Esophagus (tissue), 2 donors: ENCODE results near the gene TMPRSS7. TPM values are rescaled to one million over a fixed set of nuclear protein-coding genes. Genes with fewer than 3 reads are reported as not detected.

Experiments
- H3K27ac ChIP-seq, 2 donors: one replicate each; pipeline ENCODE4 v1.5.1; 2013; ENCODE audit warnings: low read depth in 2 of 2, mild to moderate bottlenecking in 2 of 2, inconsistent platforms in 1 of 2, low read length in 1 of 2, moderate library complexity in 1 of 2
- H3K27me3 ChIP-seq, 2 donors: one replicate each; pipeline ENCODE4 v1.6.1; 2013; ENCODE audit warnings: low read length in 2 of 2, control low read depth in 1 of 2, mild to moderate bottlenecking in 1 of 2; ENCODE audit not compliant: insufficient read depth in 2 of 2, control insufficient read depth in 1 of 2
- H3K36me3 ChIP-seq, 2 donors: one replicate each; pipeline ENCODE4 v1.6.1; 2013; ENCODE audit warnings: low read length in 1 of 2; ENCODE audit not compliant: control insufficient read depth in 2 of 2, insufficient read depth in 2 of 2
- H3K4me1 ChIP-seq, 2 donors: one replicate each; pipeline ENCODE4 v1.6.1; 2013; ENCODE audit warnings: low read length in 1 of 2; ENCODE audit not compliant: control insufficient read depth in 2 of 2, insufficient read depth in 2 of 2
- H3K4me3 ChIP-seq, 2 donors: one replicate each; pipeline ENCODE4 v1.5.1; 2013; ENCODE audit warnings: low read length in 2 of 2, mild to moderate bottlenecking in 2 of 2, low read depth in 1 of 2, moderate library complexity in 1 of 2
- H3K9me3 ChIP-seq, 2 donors: one replicate each; pipeline ENCODE4 v1.6.1; 2013; ENCODE audit warnings: mild to moderate bottlenecking in 2 of 2, low read depth in 1 of 2, low read length in 1 of 2, moderate library complexity in 1 of 2; ENCODE audit not compliant: control insufficient read depth in 2 of 2, insufficient read depth in 1 of 2
- WGBS, 2 donors: extraction: QIAGEN DNeasy Blood & Tissue Kit; methylation state at CpG; one replicate each; pipeline ENCODE4 v1.1.7; 2013; 5-methylcytosine and 5-hydroxymethylcytosine counted together
- polyA plus RNA-seq, 2 donors: library from polyadenylated mRNA; stranded (reverse); fragments of 200-250 nt; gene quantifications; one replicate each; pipeline ENCODE4 v1.2.3, GENCODE V29; 2013
- donor health status: healthy with polysubstance abuse.
- donor health status: Bipolar disorder and iron deficiency.

TMPRSS7 gene
- polyA plus RNA-seq, 2 donors = 0.01 TPM; not detected in 1

DNA sequence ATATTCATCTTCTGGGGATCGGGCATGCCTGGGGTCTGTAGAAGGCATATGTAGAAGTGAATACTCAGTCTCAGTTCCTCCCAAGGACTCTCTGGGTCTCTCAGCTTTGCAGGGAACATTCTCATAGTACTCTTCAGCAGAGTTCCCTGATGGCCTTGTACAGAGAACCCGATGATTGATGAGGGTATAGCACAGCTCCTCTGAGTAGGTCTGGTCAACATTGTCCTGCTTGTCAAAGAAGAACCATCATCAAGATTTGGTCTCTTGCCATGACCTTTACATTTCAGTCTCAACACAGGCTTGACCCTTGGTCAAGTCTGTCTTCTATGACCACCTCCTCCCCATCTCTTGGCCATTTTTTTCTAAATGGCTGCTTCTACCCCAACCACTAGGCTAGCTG is 89.0 kb downstream of the TMPRSS7 start:
- 89 to 95% methylated on average over 2 of the region's 2 CpGs for WGBS, 2 donors
- Histone ChIP-seq H3K27me3 (no peaks in the 10 kb centered on the region), H3K4me1 (no peaks in the 10 kb centered on the region), H3K4me3 (no peak overlapping the region), H3K27ac (no peak overlapping the region), H3K36me3 (no peaks in the 10 kb centered on the region), H3K9me3 (no peaks in the 10 kb centered on the region)

- 77 to 85% methylated on average over 5 of the region's 5 CpGs for WGBS, 2 donors
- Histone ChIP-seq H3K4me3 (no peak overlapping the region), H3K36me3 (no peaks in the 10 kb centered on the region), H3K27me3 (no peaks in the 10 kb centered on the region), H3K27ac (no peak overlapping the region), H3K9me3 (no peaks in the 10 kb centered on the region), H3K4me1 (no peaks in the 10 kb centered on the region)
Measured at GRCh38 chr3:112124907-112125607, 90.5 kb downstream of the TMPRSS7 start.

GRCh38 chr3:112126511-112126911 is 92.0 kb downstream of the TMPRSS7 start:
- Histone ChIP-seq H3K27me3 (no peaks in the 10 kb centered on the region), H3K27ac (no peak overlapping the region), H3K9me3 (no peaks in the 10 kb centered on the region), H3K36me3 (no peaks in the 10 kb centered on the region), H3K4me1 (no peaks in the 10 kb centered on the region), H3K4me3 (no peak overlapping the region)
- 60 to 61% methylated on average over 1 of the region's 1 CpG for WGBS, 2 donors

- Histone ChIP-seq H3K27me3 (no peaks in the 10 kb centered on the region), H3K4me1 (no peaks in the 10 kb centered on the region), H3K9me3 (no peaks in the 10 kb centered on the region), H3K4me3 (no peak overlapping the region), H3K36me3 (no peaks in the 10 kb centered on the region), H3K27ac (no peak overlapping the region)
- 72 to 75% methylated on average over 10 of the region's 10 CpGs for WGBS, 2 donors
Measured at GRCh38 chr3:112127522-112128494, 93.3 kb downstream of the TMPRSS7 start.

- no peak overlapping the region for H3K27ac ChIP-seq
- 44 to 54% methylated on average over 7 of the region's 7 CpGs for WGBS, 2 donors
- no peaks in the 10 kb centered on the region for H3K27me3 ChIP-seq
- H3K9me3 ChIP-seq = no peaks in the 10 kb centered on the region
- H3K4me1 ChIP-seq = peaks cover 0 to 3% of the 10 kb centered on the region in 2 donors
- no peaks in the 10 kb centered on the region for H3K36me3 ChIP-seq
- no peak overlapping the region for H3K4me3 ChIP-seq
Measured at GRCh38 chr3:112128843-112129727, 94.5 kb downstream of the TMPRSS7 start.

- H3K4me3 ChIP-seq = no peak overlapping the region
- no peak overlapping the region for H3K27ac ChIP-seq
- WGBS, 2 donors = 92 to 93% methylated on average over 4 of the region's 4 CpGs
- no peaks in the 10 kb centered on the region for H3K36me3 ChIP-seq
- H3K27me3 ChIP-seq = no peaks in the 10 kb centered on the region
- peaks cover 0 to 3% of the 10 kb centered on the region in 2 donors for H3K4me1 ChIP-seq
- H3K9me3 ChIP-seq = no peaks in the 10 kb centered on the region
Measured at GRCh38 chr3:112129925-112130637, 95.5 kb downstream of the TMPRSS7 start.

GRCh38 chr3:112130638-112130993 is 96.1 kb downstream of the TMPRSS7 start:
- H3K27ac ChIP-seq = no peak overlapping the region
- no peaks in the 10 kb centered on the region for H3K36me3 ChIP-seq
- 91 to 97% methylated on average over 3 of the region's 3 CpGs for WGBS, 2 donors
- no peak overlapping the region for H3K4me3 ChIP-seq
- H3K9me3 ChIP-seq = no peaks in the 10 kb centered on the region
- peaks cover 0 to 3% of the 10 kb centered on the region in 2 donors for H3K4me1 ChIP-seq
- H3K27me3 ChIP-seq = no peaks in the 10 kb centered on the region
